HCT116 (cell line): ENCODE data around the gene PARP8. TPM values are rescaled to one million over a fixed set of nuclear protein-coding genes. Genes with fewer than 3 reads are reported as not detected.

ENCODE experiments used
- ATAC-seq: fragments of 200-7000 bp; cut with Tn5 transposase; 2 replicates; pipeline ENCODE4 v1.9.1; 2020; ENCODE audit warnings: mild to moderate bottlenecking, moderate library complexity
- BruUV-seq: library from RNA; stranded (reverse); fragments of 400-500 nt; replicated peaks from 2 replicates; lab custom pipeline; 2021; lab: Mats Ljungman, UMichigan
- CTCF ChIA-PET: fragments of 300-600 bp; sonication (Branson Sonifier 250); formaldehyde crosslinking; loops from one replicate; lab custom pipeline; 2021; ENCODE audit warnings: antibody characterized with exemption; lab: Charles Lee
- POLR2A ChIA-PET: fragments of 300-600, 350-600 bp; sonication (Branson Sonifier 250); formaldehyde crosslinking; loops from one replicate; lab custom pipeline; 2021; ENCODE audit warnings: antibody characterized with exemption; lab: Charles Lee
- RAD21 ChIA-PET, 2 experiments: fragments of 300-600 bp; sonication (Branson Sonifier 250); formaldehyde crosslinking; loops; one replicate each; lab custom pipeline; 2023; ENCODE audit warnings: low total read pairs in 2 of 2; ENCODE audit not compliant: uncharacterized antibody in 2 of 2, unreplicated experiment in 2 of 2, low non-redundant PET in 1 of 2; lab: Charles Lee
- DNase-seq: peaks from one replicate; pipeline ENCODE4 v3.0.0-alpha.2; 2010; ENCODE audit warnings: low read depth, low spot score
- H2AFZ ChIP-seq: fragments of 200-600 bp; shearing (Covaris generic), sonication (generic); 2 replicates; pipeline ENCODE4 v1.6.1; 2017; ENCODE audit warnings: low read depth, mixed run types, mixed read lengths, antibody characterized with exemption, low read length; ENCODE audit not compliant: poor library complexity, severe bottlenecking
- H3K27ac ChIP-seq: 2 replicates; pipeline ENCODE4 v1.5.1; 2012; ENCODE audit warnings: low read depth, low read length
- H3K27me3 ChIP-seq: fragments of 200-600 bp; sonication (generic); 2 replicates; pipeline ENCODE4 v1.6.1; 2016; ENCODE audit warnings: mixed run types, low read length, mixed read lengths; ENCODE audit not compliant: insufficient read depth
- H3K36me3 ChIP-seq, 2 experiments: fragments of 200-500 bp in 1 of 2; fragments of 200-600 bp in 1 of 2; sonication (Bioruptor generic) in 1 of 2; sonication (generic) in 1 of 2; 2 replicates each; pipeline versions ENCODE4 v1.5.1 to v1.6.1; 2014 to 2016; ENCODE audit warnings: low read length in 2 of 2, inconsistent platforms in 1 of 2, mixed read lengths in 1 of 2, mixed run types in 1 of 2; ENCODE audit not compliant: insufficient read depth in 2 of 2, control insufficient read depth in 1 of 2
- H3K4me1 ChIP-seq, 2 experiments: fragments of 200-600 bp in 1 of 2; sonication (generic) in 1 of 2; 2 replicates each; pipeline versions ENCODE4 v1.5.1 to v1.6.1; 2012 to 2017; ENCODE audit warnings: low read length in 2 of 2, inconsistent platforms in 1 of 2, mild to moderate bottlenecking in 1 of 2, mixed read lengths in 1 of 2, mixed run types in 1 of 2, moderate library complexity in 1 of 2; ENCODE audit not compliant: insufficient read depth in 2 of 2, control insufficient read depth in 1 of 2
- H3K4me2 ChIP-seq: fragments of 200-600 bp; sonication (generic); 2 replicates; pipeline ENCODE4 v1.6.1; 2017; ENCODE audit warnings: mixed run types, low read length, mixed read lengths
- H3K4me3 ChIP-seq, 2 experiments: fragments of 200-600 bp in 1 of 2; sonication (generic) in 1 of 2; replicated peaks in 1 of 2; 2 replicates each; pipeline ENCODE4 v1.5.1; 2011 to 2016; ENCODE audit warnings: low read length in 2 of 2, control low read depth in 1 of 2, low read depth in 1 of 2, mild to moderate bottlenecking in 1 of 2, mixed read lengths in 1 of 2, mixed run types in 1 of 2
- H3K79me2 ChIP-seq: fragments of 200-600 bp; sonication (generic); 2 replicates; pipeline ENCODE4 v1.6.1; 2017; ENCODE audit warnings: mild to moderate bottlenecking, mixed run types, low read length, moderate library complexity, mixed read lengths; ENCODE audit not compliant: insufficient read depth
- H3K9ac ChIP-seq: fragments of 200-600 bp; sonication (generic); 2 replicates; pipeline ENCODE4 v1.6.1; 2016; ENCODE audit warnings: low read length, mixed read lengths
- H3K9me2 ChIP-seq: fragments of 200-600 bp; sonication (generic), shearing (Covaris generic); 2 replicates; pipeline ENCODE4 v1.6.1; 2017; ENCODE audit warnings: mixed run types, mild to moderate bottlenecking, moderate library complexity; ENCODE audit not compliant: insufficient read depth
- H3K9me3 ChIP-seq, 2 experiments: fragments of 200-500 bp in 1 of 2; fragments of 200-600 bp in 1 of 2; sonication (Bioruptor generic) in 1 of 2; sonication (generic) in 1 of 2; 2 replicates each; pipeline ENCODE4 v1.6.1; 2014 to 2017; ENCODE audit warnings: low read length in 2 of 2, mixed read lengths in 2 of 2, inconsistent platforms in 1 of 2, low read depth in 1 of 2, mild to moderate bottlenecking in 1 of 2, mixed run types in 1 of 2, moderate library complexity in 1 of 2; ENCODE audit not compliant: control insufficient read depth in 1 of 2, insufficient read depth in 1 of 2
- H4K20me1 ChIP-seq: fragments of 200-600 bp; sonication (generic), shearing (Covaris generic); 2 replicates; pipeline ENCODE4 v1.6.1; 2017; ENCODE audit warnings: mixed run types, mild to moderate bottlenecking, moderate library complexity; ENCODE audit not compliant: insufficient read depth
- JUND ChIP-seq: IDR thresholded peaks from 2 replicates; pipeline ENCODE4 v1.6.1; 2012
- RAD21 ChIP-seq: IDR thresholded peaks from 2 replicates; pipeline ENCODE4 v1.6.1; 2012; ENCODE audit warnings: low read depth, mild to moderate bottlenecking
- SIN3A ChIP-seq: IDR thresholded peaks from 2 replicates; pipeline ENCODE4 v1.6.1; 2012; ENCODE audit warnings: low read depth
- SP1 ChIP-seq: IDR thresholded peaks from 2 replicates; pipeline ENCODE4 v1.6.1; 2012; ENCODE audit warnings: low read depth
- SRF ChIP-seq: IDR thresholded peaks from 2 replicates; pipeline ENCODE4 v1.6.1; 2012; ENCODE audit warnings: low read depth
- ZNF274 ChIP-seq: fragments of 200-500 bp; sonication (Bioruptor generic); IDR thresholded peaks from 2 replicates; pipeline ENCODE4 v1.6.1; 2014; ENCODE audit warnings: mild to moderate bottlenecking, low read depth, low read length, inconsistent platforms
- intact Hi-C: fragments of 100-400 bp; cut with micrococcal nuclease; formaldehyde crosslinking; loops from 2 replicates; pipeline ENCODE4 v1.10.0; 2022
- total RNA-seq: library from RNA; stranded (reverse); gene quantifications from one replicate; pipeline ENCODE4 v1.2.1, GENCODE V29; 2021; ENCODE audit not compliant: unreplicated experiment
- TF ChIP-seq, protein P1 (sequence below), 3 experiments: fragments of 200-600 bp in 1 of 3; sonication (generic) in 1 of 3; IDR thresholded peaks in 2 of 3; conservative IDR thresholded peaks in 1 of 3; 2 replicates each; pipeline ENCODE4 v1.5.1; 2012 to 2017; ENCODE audit warnings: low read depth in 2 of 3, low read length in 2 of 3, antibody characterized with exemption in 1 of 3, borderline replicate concordance in 1 of 3, control low read depth in 1 of 3, mild to moderate bottlenecking in 1 of 3, mixed read lengths in 1 of 3, mixed run types in 1 of 3, moderate library complexity in 1 of 3; ENCODE audit not compliant: insufficient read depth in 1 of 3

Gene PARP8
- total RNA-seq, 1 experiment from 2014 or later = 19.0 TPM

DNA sequence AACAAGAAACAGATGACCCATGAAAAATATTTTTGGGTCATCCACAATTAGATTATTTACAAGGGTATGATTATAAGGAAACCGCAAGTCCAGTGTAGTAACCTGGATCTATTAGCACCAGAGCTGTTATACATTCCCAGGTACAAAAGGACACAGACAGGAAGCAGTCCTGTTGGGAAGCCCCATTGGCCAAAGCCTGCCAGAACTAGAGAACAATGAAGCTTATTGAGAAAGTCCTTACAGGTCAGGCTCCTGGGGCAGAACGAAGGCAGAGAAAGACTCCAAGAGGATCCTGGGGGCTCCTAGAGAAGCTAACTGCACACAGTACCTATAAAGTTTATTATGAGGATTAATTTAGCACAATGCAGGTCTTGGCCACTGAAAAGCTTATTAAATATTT, 169.9 kb downstream of the PARP8 start:
- RAD21 ChIA-PET = no interaction called here
- intact Hi-C loops = no loop called here
- Histone ChIP-seq H3K9me3 (no peaks in the 10 kb centered on the region), H3K27me3 (no peaks in the 10 kb centered on the region), H3K4me1 (no peaks in the 10 kb centered on the region)
- no TSS peak for BruUV-seq
- TF ChIP-seq, protein P1, sequence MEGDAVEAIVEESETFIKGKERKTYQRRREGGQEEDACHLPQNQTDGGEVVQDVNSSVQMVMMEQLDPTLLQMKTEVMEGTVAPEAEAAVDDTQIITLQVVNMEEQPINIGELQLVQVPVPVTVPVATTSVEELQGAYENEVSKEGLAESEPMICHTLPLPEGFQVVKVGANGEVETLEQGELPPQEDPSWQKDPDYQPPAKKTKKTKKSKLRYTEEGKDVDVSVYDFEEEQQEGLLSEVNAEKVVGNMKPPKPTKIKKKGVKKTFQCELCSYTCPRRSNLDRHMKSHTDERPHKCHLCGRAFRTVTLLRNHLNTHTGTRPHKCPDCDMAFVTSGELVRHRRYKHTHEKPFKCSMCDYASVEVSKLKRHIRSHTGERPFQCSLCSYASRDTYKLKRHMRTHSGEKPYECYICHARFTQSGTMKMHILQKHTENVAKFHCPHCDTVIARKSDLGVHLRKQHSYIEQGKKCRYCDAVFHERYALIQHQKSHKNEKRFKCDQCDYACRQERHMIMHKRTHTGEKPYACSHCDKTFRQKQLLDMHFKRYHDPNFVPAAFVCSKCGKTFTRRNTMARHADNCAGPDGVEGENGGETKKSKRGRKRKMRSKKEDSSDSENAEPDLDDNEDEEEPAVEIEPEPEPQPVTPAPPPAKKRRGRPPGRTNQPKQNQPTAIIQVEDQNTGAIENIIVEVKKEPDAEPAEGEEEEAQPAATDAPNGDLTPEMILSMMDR (IDR thresholded peaks at IDR 0.05 in 2 of 3, conservative IDR thresholded peaks at IDR 0.05 in 1 of 3; ENCODE audit: borderline replicate concordance in 1 of 3, insufficient read depth in 1 of 3, low read depth in 2 of 3, low read length in 2 of 3) = no peak
- TF ChIP-seq SP1 (no peak), JUND (no peak)
- TF ChIP-seq, all 23 proteins: peak for 0
- H4K20me1 ChIP-seq = no peaks in the 10 kb centered on the region
- no peak for ATAC-seq
- H2AFZ ChIP-seq = no peak overlapping the region
- ChIA-PET CTCF (no interaction called here), POLR2A (no interaction called here)
- no peak overlapping the region for H3K4me2 ChIP-seq
- H3K79me2 ChIP-seq = no peaks in the 10 kb centered on the region
- 0 out of 4 replicates have a peak, but pooled peaks cover 0 to 2% of the 10 kb centered on the region in 2 experiments for H3K36me3 ChIP-seq
- no peak overlapping the region for H3K9ac ChIP-seq
- no peak overlapping the region for H3K4me3 ChIP-seq
- DNase-seq = no peak
- no peak overlapping the region for H3K27ac ChIP-seq
- H3K9me2 ChIP-seq = no peaks in the 10 kb centered on the region

DNA sequence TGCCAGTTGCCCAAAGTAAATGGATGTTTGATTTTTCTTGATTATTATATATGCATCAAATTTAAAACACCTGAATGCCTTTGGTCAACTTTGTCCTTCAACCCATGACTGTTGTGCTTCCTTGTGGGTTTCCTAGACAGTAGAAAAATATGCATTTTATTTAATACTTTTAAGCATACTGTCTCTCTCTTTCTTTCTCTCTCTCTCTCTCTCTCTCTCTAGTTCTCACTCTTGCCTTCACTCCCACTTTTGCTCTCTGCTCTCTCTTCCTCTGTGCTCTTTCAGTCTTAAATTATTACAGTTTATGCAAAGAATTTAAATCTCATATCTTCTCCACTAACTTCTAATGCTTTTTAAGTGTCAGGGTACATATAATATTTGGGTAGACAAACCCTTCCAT, 173.0 kb downstream of the PARP8 start:
- no peak overlapping the region for H3K27ac ChIP-seq
- DNase-seq = no peak
- intact Hi-C loops = no loop called here
- H4K20me1 ChIP-seq = no peaks in the 10 kb centered on the region
- BruUV-seq = no TSS peak
- H3K9ac ChIP-seq = no peak overlapping the region
- ChIA-PET CTCF (no interaction called here), POLR2A (no interaction called here)
- TF ChIP-seq ZNF274 = no peak
- no peak for TF ChIP-seq SRF
- no peak for TF ChIP-seq RAD21
- TF ChIP-seq SIN3A = no peak
- TF ChIP-seq, all 23 proteins: peak for 0
- Histone ChIP-seq H2AFZ (no peak overlapping the region), H3K36me3 (no peaks in the 10 kb centered on the region; a peak in 1 of 4 replicates), H3K4me2 (no peak overlapping the region), H3K27me3 (no peaks in the 10 kb centered on the region), H3K9me2 (no peaks in the 10 kb centered on the region), H3K9me3 (no peaks in the 10 kb centered on the region), H3K79me2 (no peaks in the 10 kb centered on the region), H3K4me1 (no peaks in the 10 kb centered on the region), H3K4me3 (no peak overlapping the region)
- RAD21 ChIA-PET = no interaction called here
- no peak for ATAC-seq
